Femur (tissue), 1 donor: ENCODE data around the gene PLXNB2.

Experiments
- DNase-seq: peaks from one replicate; pipeline ENCODE4 v3.0.0-alpha.2; 2017

Gene PLXNB2

DNA sequence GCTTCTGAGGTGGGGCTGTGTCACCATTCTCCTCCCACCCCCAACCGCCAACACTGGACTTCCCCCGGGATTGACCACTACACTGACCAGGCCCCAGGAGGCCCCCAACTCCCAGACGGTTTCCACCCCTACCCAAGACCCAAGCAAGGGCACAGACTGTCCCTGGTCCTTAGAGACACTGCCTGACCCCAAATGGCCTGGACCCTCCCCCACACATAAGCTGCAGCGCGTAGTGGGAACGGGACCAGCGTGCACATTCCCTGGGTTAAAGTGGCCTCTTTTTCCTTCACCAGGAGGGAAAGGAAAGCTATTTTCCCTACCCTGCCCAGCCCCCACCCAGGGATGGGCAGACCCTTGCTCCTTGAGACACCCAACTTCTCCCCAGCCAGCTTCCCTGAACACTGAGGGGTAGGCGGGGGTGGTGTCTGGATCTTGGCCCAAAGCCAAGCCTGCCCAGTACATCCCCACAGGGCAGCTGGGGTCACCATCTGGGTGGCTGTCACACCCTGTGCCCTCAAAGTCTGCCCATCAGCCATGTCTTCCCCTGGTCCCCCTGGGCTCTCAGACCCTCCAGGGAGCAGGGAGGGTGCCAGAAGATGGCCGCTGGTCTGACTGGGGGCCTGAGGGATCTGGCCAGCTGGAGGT is 44.4 kb downstream of the PLXNB2 start:
- no peak for DNase-seq

GRCh38 chr22:50262460-50262911 is 45.0 kb downstream of the PLXNB2 start:
- no peak for DNase-seq

GRCh38 chr22:50261615-50262459 is 45.6 kb downstream of the PLXNB2 start, which contains the start of gene MAPK12:
Gene MAPK12, minus strand, starts transcription at chr22:50261683. Its CDS starts 174 bp downstream, at chr22:50261509.
- DNase-seq: no peak

GRCh38 chr22:50260801-50261614 is 46.4 kb downstream of the PLXNB2 start:
- peak; percentile 62 for DNase-seq

GRCh38 chr22:50260434-50260800 is 47.0 kb downstream of the PLXNB2 start:
- no peak for DNase-seq

- no peak for DNase-seq
Observed at GRCh38 chr22:50259302-50259701, 48.1 kb downstream of the PLXNB2 start.

- DNase-seq: no peak
Observed at GRCh38 chr22:50258361-50259292, 48.8 kb downstream of the PLXNB2 start.

GRCh38 chr22:50257451-50258360 is 49.7 kb downstream of the PLXNB2 start:
- no peak for DNase-seq

DNA sequence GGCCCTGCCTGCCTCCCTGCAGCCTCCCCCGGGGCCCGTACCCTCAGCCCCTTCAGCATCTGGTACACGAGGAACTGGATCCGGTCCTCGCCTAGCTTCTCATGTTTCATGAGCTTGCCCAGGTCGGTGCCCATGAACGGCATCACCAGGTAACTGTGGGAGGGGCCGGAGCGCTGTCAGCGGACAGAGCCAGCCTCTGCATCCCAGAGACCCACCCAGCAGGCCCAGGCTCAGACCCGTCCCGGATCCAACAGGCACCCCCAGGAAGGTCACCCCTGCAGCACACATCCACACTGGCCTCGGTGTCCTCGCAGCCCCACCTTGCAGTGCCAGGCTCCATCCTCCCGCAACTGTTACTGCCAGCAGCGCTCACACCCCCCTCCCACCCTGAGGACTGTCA is 50.4 kb downstream of the PLXNB2 start:
- no peak for DNase-seq

GRCh38 chr22:50256258-50256862 is 51.1 kb downstream of the PLXNB2 start:
- DNase-seq: no peak

GRCh38 chr22:50255607-50256006 is 51.8 kb downstream of the PLXNB2 start:
- no peak for DNase-seq

- DNase-seq: no peak
Observed at GRCh38 chr22:50255099-50255498, 52.3 kb downstream of the PLXNB2 start.

- DNase-seq: no peak
Observed at GRCh38 chr22:50253941-50254340, 53.5 kb downstream of the PLXNB2 start.

GRCh38 chr22:50253046-50253915 is 54.2 kb downstream of the PLXNB2 start:
- no peak for DNase-seq

DNA sequence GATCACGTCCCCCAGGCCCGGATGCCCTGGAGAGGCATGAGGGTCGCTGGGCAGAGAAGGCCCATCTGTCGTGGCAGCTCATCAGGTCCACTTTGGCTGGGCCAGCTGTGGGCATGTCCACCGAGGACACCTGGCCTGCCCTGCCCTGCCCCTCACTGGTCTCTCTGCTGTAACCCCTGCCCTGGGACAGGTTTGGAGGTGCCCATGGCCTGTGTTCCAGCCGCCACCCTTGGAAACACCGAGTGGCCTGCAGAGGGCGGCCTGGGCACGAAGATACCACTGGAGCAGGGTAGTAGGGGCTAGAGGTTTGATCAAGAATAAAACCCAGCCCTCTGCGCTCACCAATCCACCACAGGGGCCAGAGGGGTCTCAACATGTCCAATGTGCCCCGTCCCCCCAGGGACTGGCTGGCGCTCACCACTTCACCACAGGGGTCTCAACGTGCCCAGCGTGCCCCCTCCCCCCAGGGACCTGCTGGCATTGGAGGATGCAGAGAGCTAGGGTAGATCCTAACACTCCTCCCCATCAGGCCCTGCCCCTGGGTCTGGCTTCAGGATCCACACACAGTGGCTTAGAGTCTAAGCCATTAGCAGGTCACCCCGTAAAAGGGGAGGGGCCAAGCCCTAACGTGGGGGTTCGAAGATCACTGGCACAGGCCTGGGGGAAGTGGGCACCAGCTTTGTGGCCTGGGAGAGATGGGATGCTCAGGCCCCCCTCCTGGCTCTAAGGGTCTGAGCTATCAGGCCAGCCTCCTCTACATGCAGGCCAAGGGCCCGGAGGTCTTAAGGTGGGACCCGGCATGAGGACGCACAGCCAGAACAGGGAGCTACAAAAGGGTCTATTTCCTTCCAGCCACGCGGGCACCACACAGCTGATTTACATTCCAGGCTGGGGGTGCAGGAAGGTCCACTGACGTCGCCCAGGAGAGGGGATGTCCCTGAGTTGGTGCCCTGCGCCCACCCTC is 55.1 kb downstream of the PLXNB2 start:
- DNase-seq: peak; percentile 78

DNA sequence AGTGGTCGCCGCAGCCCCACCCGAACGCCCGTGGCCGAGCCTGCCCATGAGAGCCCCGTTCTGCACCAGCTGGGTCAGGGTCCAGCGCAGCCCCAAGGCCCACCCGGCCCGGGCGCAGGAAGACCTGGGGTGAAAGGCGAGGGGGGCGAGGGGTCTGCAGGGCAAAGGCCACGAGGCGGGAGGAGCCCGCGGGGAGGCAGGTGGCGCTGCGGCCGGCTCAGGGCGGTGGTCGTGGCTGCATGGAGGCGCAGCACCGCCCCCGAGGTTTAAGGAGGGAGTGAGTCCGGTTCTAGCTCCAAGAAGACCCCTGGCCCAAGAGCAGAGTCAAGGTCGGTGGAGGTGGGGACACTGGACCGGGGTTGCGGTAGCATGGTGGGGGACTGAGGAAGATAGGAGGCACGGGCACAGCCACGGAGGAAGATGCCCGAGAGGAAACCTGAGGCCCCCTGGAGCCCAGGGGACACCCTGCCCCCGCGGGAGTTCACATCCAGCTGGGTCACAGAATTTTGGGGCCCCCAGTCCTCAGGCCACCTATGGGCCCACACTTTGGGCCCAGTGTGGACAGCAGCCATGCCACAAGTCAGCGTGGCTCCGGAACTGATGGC is 55.9 kb downstream of the PLXNB2 start:
- DNase-seq: no peak

DNA sequence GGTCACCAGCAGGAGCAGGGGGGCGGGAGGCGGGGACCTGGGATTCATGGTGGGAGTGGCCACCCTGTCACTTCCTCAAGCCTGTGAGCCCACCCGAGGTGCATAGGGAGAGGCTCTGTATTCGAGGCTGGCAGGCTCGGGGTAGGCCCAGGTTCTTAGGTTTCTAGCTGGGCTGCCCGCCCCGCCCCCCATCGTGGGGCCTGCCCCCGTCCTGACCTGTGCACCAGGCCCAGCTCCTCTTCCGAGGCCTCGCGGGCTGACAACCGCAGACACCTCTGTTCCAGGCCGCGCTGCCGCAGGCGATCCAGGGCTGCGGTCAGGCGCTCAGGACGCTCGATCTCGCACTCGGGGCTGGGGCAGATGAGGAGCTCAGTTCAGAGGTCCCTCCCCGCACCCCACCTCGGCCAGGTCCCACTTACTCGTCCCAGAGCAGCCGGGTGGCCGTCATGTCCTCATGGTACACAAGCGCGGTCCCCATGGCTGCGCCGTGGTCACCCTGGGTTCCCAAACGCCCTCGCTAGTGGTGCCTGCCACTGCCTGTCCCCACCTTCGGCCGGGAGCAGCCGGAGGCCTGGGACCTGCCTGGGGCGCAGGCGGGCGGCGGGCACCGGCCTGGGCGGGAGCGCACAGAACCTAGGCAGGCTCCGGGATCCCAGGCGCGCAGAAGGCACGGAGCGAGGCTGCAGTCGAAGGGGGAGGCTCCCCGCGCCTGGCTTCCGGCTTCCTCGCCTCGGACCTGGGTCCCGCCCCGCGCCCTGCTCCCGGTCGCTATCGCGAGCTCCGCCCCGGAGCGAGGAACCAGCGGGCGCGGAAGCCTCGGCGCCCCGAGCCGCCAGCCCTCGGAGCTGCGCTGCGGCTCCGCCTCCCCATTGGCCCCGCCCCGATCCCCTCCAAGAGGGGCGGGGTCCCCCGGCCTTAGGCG is 56.6 kb downstream of the PLXNB2 start, which contains the start of gene HDAC10:
HDAC10 (minus strand) TSS at position 711 of the 922 bp plus-strand sequence; CDS start at position 478, 233 bp downstream.
- DNase-seq: peak; percentile 83
